WTC11 (cell line): ENCODE measurements around the gene ZDHHC23. TPM values are rescaled to one million over a fixed set of nuclear protein-coding genes. Genes with fewer than 3 reads are reported as not detected.

Experiments used
- ATAC-seq: fragments of 200-7000 bp; cut with Tn5 transposase; 2 replicates; pipeline ENCODE4 v1.10.0; 2021; ENCODE audit warnings: mild to moderate bottlenecking, moderate library complexity
- CTCF ChIA-PET: fragments of 300-600 bp; sonication (Branson Sonifier 250); formaldehyde crosslinking; loops from one replicate; lab custom pipeline; 2021; ENCODE audit warnings: antibody characterized with exemption; lab: Charles Lee
- POLR2A ChIA-PET: fragments of 350-600 bp; sonication (Branson Sonifier 250); formaldehyde crosslinking; loops from one replicate; lab custom pipeline; 2021; ENCODE audit warnings: antibody characterized with exemption; lab: Charles Lee
- DNase-seq: peaks from one replicate; pipeline ENCODE4 v3.0.0; 2021; ENCODE audit warnings: low spot score
- H3K27ac Mint-ChIP-seq: 2 replicates; pipeline ENCODE4 v1.8.0; 2021; ENCODE audit warnings: mixed read lengths
- H3K27me3 Mint-ChIP-seq: 2 replicates; pipeline ENCODE4 v1.8.0; 2021; ENCODE audit warnings: low read depth, mild to moderate bottlenecking, moderate library complexity, mixed read lengths
- H3K36me3 Mint-ChIP-seq: 2 replicates; pipeline ENCODE4 v1.8.0; 2021; ENCODE audit warnings: mixed read lengths
- H3K4me1 Mint-ChIP-seq: 2 replicates; pipeline ENCODE4 v1.8.0; 2022; ENCODE audit warnings: mixed read lengths
- H3K4me3 Mint-ChIP-seq: 2 replicates; pipeline ENCODE4 v1.8.0; 2021; ENCODE audit warnings: mild to moderate bottlenecking, moderate library complexity, mixed read lengths
- H3K9me3 Mint-ChIP-seq: 2 replicates; pipeline ENCODE4 v1.8.0; 2021; ENCODE audit warnings: mixed read lengths
- ARID4B ChIP-seq: sonication (generic); formaldehyde crosslinking; IDR thresholded peaks from 2 replicates; pipeline ENCODE4 v1.8.0; 2023; ENCODE audit warnings: missing genetic modification reagents, mild to moderate bottlenecking, borderline replicate concordance
- CREM ChIP-seq: sonication (generic); formaldehyde crosslinking; IDR thresholded peaks from 2 replicates; pipeline ENCODE4 v1.8.1; 2022; ENCODE audit warnings: mild to moderate bottlenecking, missing genetic modification reagents, moderate library complexity
- EMX1 ChIP-seq: fragments of 250-450 bp; sonication (Bioruptor Pico); IDR thresholded peaks from 2 replicates; pipeline ENCODE4 v1.8.0; 2021; ENCODE audit warnings: mild to moderate bottlenecking
- GRHL2 ChIP-seq: fragments of 250-450 bp; sonication (Bioruptor Pico); IDR thresholded peaks from 2 replicates; pipeline ENCODE4 v1.8.0; 2022; ENCODE audit warnings: mild to moderate bottlenecking, moderate library complexity; ENCODE audit not compliant: insufficient replicate concordance, severe bottlenecking
- IRF1 ChIP-seq: sonication (generic); formaldehyde crosslinking; IDR thresholded peaks from 2 replicates; pipeline ENCODE4 v1.8.0; 2023; ENCODE audit warnings: missing genetic modification reagents
- JUN ChIP-seq: sonication (generic); formaldehyde crosslinking; IDR thresholded peaks from 2 replicates; pipeline ENCODE4 v1.8.0; 2023; ENCODE audit warnings: mild to moderate bottlenecking, missing genetic modification reagents
- NFE2L1 ChIP-seq: sonication (generic); formaldehyde crosslinking; IDR thresholded peaks from 2 replicates; pipeline ENCODE4 v1.8.1; 2023; ENCODE audit warnings: missing genetic modification reagents
- NFYB ChIP-seq: sonication (generic); formaldehyde crosslinking; conservative IDR thresholded peaks from 2 replicates; pipeline ENCODE4 v1.8.0; 2022; ENCODE audit warnings: low read depth, missing genetic modification reagents
- PRDM15 ChIP-seq: sonication (generic); formaldehyde crosslinking; IDR thresholded peaks from 2 replicates; pipeline ENCODE4 v1.8.0; 2022; ENCODE audit warnings: missing genetic modification reagents
- RELA ChIP-seq: sonication (generic); formaldehyde crosslinking; IDR thresholded peaks from 2 replicates; pipeline ENCODE4 v1.8.1; 2022; ENCODE audit warnings: missing genetic modification reagents, mild to moderate bottlenecking, borderline replicate concordance
- SMAD4 ChIP-seq: sonication (generic); formaldehyde crosslinking; IDR thresholded peaks from 2 replicates; pipeline ENCODE4 v1.8.0; 2022; ENCODE audit warnings: mild to moderate bottlenecking, missing genetic modification reagents
- USF2 ChIP-seq: sonication (generic); formaldehyde crosslinking; IDR thresholded peaks from 2 replicates; pipeline ENCODE4 v1.8.1; 2023; ENCODE audit warnings: mild to moderate bottlenecking, missing genetic modification reagents, moderate library complexity
- ZNF121 ChIP-seq: sonication (generic); formaldehyde crosslinking; IDR thresholded peaks from 2 replicates; pipeline ENCODE4 v1.8.0; 2023; ENCODE audit warnings: missing genetic modification reagents
- ZNF396 ChIP-seq: fragments of 250-450 bp; sonication (Bioruptor Pico); IDR thresholded peaks from 2 replicates; pipeline ENCODE4 v1.8.0; 2021; ENCODE audit warnings: mild to moderate bottlenecking, moderate library complexity, borderline replicate concordance
- total RNA-seq: library from RNA; stranded (reverse); gene quantifications from 3 replicates; pipeline ENCODE4 v1.2.3, GENCODE V29; 2021
- TF ChIP-seq, protein P1 (sequence below): sonication (generic); formaldehyde crosslinking; IDR thresholded peaks from 2 replicates; pipeline ENCODE4 v1.8.1; 2023; ENCODE audit warnings: mild to moderate bottlenecking, missing genetic modification reagents
- TF ChIP-seq, protein P2 (sequence below): sonication (generic); formaldehyde crosslinking; IDR thresholded peaks from 2 replicates; pipeline ENCODE4 v1.8.0; 2022; ENCODE audit warnings: mild to moderate bottlenecking, missing genetic modification reagents
- TF ChIP-seq, protein P3 (sequence below): sonication (generic); formaldehyde crosslinking; conservative IDR thresholded peaks from 2 replicates; pipeline ENCODE4 v1.8.1; 2022; ENCODE audit warnings: mild to moderate bottlenecking, missing genetic modification reagents
- TF ChIP-seq, protein P4 (sequence below): sonication (generic); formaldehyde crosslinking; IDR thresholded peaks from 2 replicates; pipeline ENCODE4 v1.8.1; 2022; ENCODE audit warnings: mild to moderate bottlenecking, moderate library complexity, missing genetic modification reagents
- TF ChIP-seq, protein P5 (sequence below): fragments of 250-450 bp; sonication (Bioruptor Pico); IDR thresholded peaks from 2 replicates; pipeline ENCODE4 v1.9.0; 2021; ENCODE audit warnings: moderate library complexity, mild to moderate bottlenecking, inconsistent platforms, borderline replicate concordance

The ZDHHC23 gene
- total RNA-seq, 1 experiment from 2014 or later = 19.2 TPM

DNA sequence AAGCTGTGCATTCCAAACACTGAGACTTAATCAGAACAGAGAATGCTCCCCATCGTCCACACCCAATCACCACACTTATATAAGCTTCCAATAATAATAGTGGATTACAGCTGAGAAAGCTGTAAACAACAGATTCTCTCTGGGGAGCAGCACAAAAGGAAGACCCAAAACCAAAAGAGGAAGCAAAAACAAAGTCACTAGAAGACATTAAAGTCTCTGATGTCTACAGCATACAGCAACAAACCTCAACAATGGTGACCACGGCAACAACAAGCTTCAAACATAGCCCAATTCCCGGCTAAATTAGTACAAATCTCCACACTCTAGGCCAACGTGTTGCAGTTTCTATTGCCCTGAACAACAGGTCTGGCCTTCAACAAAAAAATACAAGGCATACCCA is 37.7 kb downstream of the ZDHHC23 start:
- H3K4me3 Mint-ChIP-seq = no peak overlapping the region
- CTCF ChIA-PET = no interaction called here
- peaks cover 18% of the 10 kb centered on the region for H3K9me3 Mint-ChIP-seq
- 0 out of 2 replicates have a peak, but pooled peaks cover 4% of the 10 kb centered on the region for H3K4me1 Mint-ChIP-seq
- no peak for TF ChIP-seq ZNF121 (CRISPR knock-in tag)
- TF ChIP-seq, protein P1, sequence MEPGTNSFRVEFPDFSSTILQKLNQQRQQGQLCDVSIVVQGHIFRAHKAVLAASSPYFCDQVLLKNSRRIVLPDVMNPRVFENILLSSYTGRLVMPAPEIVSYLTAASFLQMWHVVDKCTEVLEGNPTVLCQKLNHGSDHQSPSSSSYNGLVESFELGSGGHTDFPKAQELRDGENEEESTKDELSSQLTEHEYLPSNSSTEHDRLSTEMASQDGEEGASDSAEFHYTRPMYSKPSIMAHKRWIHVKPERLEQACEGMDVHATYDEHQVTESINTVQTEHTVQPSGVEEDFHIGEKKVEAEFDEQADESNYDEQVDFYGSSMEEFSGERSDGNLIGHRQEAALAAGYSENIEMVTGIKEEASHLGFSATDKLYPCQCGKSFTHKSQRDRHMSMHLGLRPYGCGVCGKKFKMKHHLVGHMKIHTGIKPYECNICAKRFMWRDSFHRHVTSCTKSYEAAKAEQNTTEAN (CRISPR knock-in tag) = no peak
- TF ChIP-seq, protein P2, sequence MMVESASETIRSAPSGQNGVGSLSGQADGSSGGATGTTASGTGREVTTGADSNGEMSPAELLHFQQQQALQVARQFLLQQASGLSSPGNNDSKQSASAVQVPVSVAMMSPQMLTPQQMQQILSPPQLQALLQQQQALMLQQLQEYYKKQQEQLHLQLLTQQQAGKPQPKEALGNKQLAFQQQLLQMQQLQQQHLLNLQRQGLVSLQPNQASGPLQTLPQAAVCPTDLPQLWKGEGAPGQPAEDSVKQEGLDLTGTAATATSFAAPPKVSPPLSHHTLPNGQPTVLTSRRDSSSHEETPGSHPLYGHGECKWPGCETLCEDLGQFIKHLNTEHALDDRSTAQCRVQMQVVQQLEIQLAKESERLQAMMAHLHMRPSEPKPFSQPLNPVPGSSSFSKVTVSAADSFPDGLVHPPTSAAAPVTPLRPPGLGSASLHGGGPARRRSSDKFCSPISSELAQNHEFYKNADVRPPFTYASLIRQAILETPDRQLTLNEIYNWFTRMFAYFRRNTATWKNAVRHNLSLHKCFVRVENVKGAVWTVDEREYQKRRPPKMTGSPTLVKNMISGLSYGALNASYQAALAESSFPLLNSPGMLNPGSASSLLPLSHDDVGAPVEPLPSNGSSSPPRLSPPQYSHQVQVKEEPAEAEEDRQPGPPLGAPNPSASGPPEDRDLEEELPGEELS (CRISPR knock-in tag) = no peak
- TF ChIP-seq SMAD4 = no peak
- TF ChIP-seq, protein P3, sequence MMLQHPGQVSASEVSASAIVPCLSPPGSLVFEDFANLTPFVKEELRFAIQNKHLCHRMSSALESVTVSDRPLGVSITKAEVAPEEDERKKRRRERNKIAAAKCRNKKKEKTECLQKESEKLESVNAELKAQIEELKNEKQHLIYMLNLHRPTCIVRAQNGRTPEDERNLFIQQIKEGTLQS = no peak
- TF ChIP-seq GRHL2 = no peak
- TF ChIP-seq JUN (CRISPR knock-in tag) = no peak
- TF ChIP-seq, all 79 proteins: peak for 0
- no peaks in the 10 kb centered on the region; the same call in 1 of the 2 replicates for H3K36me3 Mint-ChIP-seq
- no peak for ATAC-seq
- DNase-seq = no peak
- no peak overlapping the region for H3K27ac Mint-ChIP-seq
- POLR2A ChIA-PET = no interaction called here
- H3K27me3 Mint-ChIP-seq = no peaks in the 10 kb centered on the region

DNA sequence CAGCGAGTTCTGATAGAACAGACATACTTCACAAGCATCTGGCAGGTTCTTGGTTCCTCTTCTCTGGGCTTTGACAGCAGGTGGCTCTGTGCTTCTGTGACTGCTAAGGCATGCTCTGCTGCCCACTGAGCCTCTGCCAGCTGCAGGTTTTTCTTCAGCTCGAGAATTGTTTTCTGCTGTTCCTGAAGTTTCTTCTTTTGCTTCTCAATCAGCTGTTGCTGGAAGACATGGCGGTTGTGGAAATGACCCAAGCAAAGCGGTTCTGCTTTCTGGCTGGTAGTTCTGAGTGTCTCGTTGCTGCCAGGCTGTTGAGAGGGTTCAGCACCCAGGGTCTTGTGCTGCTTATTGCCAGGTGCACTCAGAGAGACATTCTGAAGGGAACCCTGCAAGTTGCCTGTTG is 57.7 kb downstream of the ZDHHC23 start:
- Mint-ChIP-seq H3K4me1 (no peaks in the 10 kb centered on the region), H3K27ac (no peak overlapping the region), H3K9me3 (peaks cover 8% of the 10 kb centered on the region), H3K4me3 (no peak overlapping the region), H3K27me3 (peaks cover 7% of the 10 kb centered on the region; the same call in 1 of the 2 replicates), H3K36me3 (peaks cover 6% of the 10 kb centered on the region)
- ATAC-seq (no peak), DNase-seq (no peak)
- CTCF ChIA-PET = no interaction called here
- POLR2A ChIA-PET = no interaction called here
- no peak for TF ChIP-seq EMX1 (CRISPR knock-in tag)
- TF ChIP-seq ZNF121 (CRISPR knock-in tag) = no peak
- no peak for TF ChIP-seq NFYB
- TF ChIP-seq, protein P4, sequence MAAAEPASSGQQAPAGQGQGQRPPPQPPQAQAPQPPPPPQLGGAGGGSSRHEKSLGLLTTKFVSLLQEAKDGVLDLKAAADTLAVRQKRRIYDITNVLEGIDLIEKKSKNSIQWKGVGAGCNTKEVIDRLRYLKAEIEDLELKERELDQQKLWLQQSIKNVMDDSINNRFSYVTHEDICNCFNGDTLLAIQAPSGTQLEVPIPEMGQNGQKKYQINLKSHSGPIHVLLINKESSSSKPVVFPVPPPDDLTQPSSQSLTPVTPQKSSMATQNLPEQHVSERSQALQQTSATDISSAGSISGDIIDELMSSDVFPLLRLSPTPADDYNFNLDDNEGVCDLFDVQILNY = no peak
- TF ChIP-seq IRF1 = no peak
- no peak for TF ChIP-seq RELA (CRISPR knock-in tag)
- TF ChIP-seq ARID4B (CRISPR knock-in tag) = no peak
- no peak for TF ChIP-seq ZNF396
- TF ChIP-seq, protein P5, sequence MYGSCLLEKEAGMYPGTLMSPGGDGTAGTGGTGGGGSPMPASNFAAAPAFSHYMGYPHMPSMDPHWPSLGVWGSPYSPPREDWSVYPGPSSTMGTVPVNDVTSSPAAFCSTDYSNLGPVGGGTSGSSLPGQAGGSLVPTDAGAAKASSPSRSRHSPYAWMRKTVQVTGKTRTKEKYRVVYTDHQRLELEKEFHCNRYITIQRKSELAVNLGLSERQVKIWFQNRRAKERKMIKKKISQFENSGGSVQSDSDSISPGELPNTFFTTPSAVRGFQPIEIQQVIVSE (CRISPR knock-in tag) = no peak
- TF ChIP-seq NFE2L1 (CRISPR knock-in tag) = no peak
- TF ChIP-seq, protein P3 = no peak
- TF ChIP-seq CREM (CRISPR knock-in tag) = no peak
- TF ChIP-seq USF2 (CRISPR knock-in tag) = no peak
- TF ChIP-seq PRDM15 (CRISPR knock-in tag) = no peak
